CD4-positive, alpha-beta T cell treated with Interleukin-1 beta for 1 hour (primary cell): ENCODE results near the gene ERC2.

Experiments used
- DNase-seq, 2 donors: peaks; one replicate each; pipeline ENCODE4 v3.0.0-alpha.2; 2020 to 2022

Gene ERC2

GRCh38 chr3:56365905-56366640 is 102.2 kb downstream of the ERC2 start:
- no peak for DNase-seq

DNA sequence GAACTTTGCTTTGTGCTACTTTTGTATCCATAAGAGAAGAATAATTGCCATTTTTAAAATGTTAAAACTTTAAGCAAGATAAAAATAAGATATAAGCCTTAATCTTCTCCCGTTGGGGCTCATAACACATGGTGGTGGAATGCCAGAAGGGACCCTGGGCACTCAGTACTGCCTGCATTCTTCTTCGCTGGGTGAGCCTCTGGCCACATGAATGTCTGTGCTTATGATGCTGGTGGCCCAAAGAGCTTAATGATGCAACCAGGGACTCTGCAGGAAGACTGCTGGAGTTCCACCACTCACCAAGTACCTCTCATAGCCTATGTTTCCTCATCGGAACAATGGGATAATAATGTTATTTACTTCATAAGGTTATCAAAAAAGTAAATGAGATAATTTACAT is 103.6 kb downstream of the ERC2 start:
- no peak for DNase-seq

GRCh38 chr3:56363720-56364119 is 104.5 kb downstream of the ERC2 start:
- DNase-seq = no peak

- no peak for DNase-seq
These were observed 106.5 kb downstream of the ERC2 start for GRCh38 chr3:56361731-56362130.

DNA sequence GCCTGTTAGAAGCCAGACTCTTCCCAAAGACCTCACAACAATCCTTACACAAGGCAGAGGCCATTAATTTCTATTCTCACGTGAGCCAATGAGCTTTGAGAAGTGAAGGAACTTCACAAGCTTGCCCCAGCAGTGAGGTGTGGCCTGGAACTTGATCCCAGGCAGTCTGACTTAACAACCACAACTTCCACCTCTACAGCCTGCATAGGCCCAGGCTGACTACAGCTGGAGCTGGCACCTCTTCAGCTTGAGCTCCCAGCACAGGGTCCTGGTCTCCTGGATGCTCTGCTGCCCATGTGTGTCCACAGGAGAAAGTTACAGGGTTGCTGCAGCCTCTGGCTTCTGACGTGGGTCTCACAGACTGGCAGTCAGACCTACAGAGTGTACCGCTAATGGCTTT is 111.0 kb downstream of the ERC2 start:
- DNase-seq = no peak

DNA sequence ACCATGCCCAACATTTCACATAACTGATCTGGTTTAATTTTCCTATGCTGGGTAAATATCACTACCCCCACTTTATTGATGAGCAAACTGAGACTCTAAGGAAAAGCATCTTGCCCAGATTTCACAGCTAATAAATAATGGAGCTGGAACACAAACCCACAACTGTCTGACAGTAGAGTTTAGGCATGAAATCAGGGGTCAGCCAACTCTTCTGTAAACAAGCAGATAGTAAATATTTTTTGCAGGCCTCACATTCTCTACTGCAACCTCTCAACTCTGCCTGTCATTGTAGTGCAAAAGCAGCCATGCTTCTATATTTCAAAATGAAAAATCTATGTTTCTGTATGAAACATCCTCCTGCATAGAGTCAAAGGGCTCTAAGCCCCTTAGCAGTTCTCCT is 111.5 kb downstream of the ERC2 start:
- no peak for DNase-seq

- no peak for DNase-seq
These were observed 112.6 kb downstream of the ERC2 start for GRCh38 chr3:56355570-56356185.

GRCh38 chr3:56351537-56351936 is 116.7 kb downstream of the ERC2 start:
- DNase-seq = no peak

- DNase-seq = no peak
These were observed 120.9 kb downstream of the ERC2 start for GRCh38 chr3:56347219-56347871.

GRCh38 chr3:56342475-56342874 is 125.8 kb downstream of the ERC2 start:
- no peak for DNase-seq

- no peak for DNase-seq
These were observed 128.6 kb downstream of the ERC2 start for GRCh38 chr3:56339671-56340070.

- no peak for DNase-seq
These were observed 129.0 kb downstream of the ERC2 start for GRCh38 chr3:56339244-56339643.

DNA sequence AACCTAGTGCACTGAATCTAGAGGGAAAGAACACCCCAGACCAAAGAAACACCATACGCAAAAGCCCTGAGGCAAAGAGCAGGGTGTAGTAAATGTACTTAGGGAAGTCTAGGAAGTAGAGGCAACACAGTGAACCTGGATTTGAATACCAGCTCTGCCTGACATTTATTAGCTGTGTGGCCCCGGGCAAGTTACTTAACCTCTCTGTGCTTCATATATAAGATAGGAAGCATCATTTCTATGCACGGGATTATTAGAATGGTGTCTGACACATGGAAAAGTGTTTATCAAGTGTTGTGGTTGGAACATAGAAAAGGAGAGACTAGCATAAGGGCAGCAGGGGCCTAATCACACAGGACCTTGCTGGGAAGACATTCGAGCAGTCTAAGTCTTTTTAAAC is 132.2 kb downstream of the ERC2 start:
- DNase-seq = no peak

DNA sequence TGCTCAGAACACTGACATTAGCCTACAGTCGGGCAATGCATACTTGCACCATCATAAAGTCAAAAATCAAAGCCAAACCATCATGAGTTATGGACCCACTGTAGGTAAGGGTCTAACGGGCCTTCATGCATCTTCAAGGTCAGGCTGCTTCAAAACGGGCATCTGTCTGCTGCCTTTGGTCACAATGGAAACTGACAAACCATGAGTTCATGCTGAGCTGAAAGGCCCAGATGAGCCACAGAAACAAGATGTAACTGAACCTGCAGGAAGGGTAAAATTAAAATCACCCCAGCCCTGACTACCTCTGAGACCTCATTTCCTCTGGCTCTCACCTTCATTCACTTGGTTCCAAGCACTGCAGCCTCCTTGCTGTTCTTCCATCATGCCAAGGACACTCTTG is 143.8 kb downstream of the ERC2 start:
- no peak for DNase-seq

DNA sequence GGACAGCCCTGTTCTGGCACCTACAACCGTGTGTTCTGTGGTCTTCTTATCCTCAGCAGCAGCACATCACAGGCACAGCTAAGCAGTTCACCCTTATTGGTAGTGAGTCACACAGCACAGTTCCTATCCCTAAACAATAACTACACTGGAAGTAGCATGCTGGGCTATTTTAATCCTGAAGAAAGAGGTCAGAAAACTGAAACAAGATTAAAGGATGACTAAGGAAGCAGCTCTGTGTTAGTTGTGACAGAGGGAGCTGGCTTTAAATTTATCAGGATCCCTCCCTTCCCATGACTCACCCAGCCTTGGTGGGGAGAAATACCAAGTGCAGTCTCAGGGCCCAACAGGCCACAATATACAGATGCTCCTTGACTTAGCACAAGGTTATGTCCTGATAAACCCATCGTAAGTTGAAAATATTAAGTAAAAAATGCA is 144.3 kb downstream of the ERC2 start:
- no peak for DNase-seq

DNA sequence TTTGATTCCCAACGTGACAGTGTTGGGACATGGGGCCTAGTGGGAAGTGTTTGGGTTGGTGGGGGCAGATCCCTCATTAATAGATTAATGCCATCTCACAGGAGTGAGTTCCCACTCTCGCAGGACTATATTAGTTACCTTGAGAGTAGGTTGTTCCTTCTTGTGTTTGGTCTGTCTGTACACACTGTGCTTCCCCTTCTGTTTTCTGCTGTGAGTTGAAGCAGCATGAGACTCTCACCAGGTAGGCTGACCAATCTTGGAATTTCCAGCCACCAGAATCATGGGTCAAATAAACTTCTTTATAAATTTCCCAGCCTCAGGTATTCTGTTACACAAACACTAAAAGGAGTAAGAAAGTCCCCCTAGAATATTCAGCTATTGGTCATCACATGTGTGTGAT is 145.4 kb downstream of the ERC2 start:
- DNase-seq = no peak

DNA sequence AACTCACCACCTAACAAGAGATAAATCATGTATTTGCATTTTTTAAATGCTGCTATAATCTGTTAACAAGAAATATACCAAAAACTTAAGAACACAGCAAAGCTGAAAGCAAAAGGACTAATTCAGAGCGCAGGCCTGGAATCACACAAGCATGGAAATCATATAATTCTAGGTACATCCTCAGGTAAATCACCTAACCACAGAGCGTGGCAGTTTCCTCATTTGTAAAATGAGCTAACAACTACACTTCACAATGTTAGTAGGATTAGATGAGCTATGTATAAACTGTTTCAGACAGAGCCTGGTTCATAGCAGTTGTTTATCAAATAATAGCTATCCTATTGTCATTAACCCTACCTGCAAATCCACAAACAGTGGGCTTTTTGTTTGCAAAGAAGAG is 146.4 kb downstream of the ERC2 start:
- DNase-seq = no peak

- no peak for DNase-seq
These were observed 146.9 kb downstream of the ERC2 start for GRCh38 chr3:56321383-56321782.

DNA sequence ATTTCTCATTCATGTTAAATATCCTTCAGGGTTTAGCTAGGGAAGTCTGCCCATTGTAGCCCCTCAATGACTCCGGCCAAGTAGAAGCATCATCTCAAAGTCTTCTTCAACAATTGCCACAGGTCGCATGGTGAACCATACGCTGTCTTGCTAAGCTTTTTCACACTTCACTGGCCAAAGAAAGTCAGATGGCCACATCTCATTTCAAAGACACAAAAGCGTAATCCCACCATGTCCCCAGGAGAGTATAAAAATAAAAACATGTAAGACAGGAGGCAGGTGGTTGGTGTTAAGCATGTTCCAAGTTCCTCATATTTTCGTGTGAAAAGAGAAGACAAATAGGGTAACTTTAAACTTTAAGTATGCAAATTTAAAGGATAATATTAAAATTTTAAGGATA is 147.4 kb downstream of the ERC2 start:
- no peak for DNase-seq

GRCh38 chr3:56318891-56319290 is 149.4 kb downstream of the ERC2 start:
- no peak for DNase-seq

GRCh38 chr3:56316944-56317343 is 151.3 kb downstream of the ERC2 start:
- DNase-seq = no peak

DNA sequence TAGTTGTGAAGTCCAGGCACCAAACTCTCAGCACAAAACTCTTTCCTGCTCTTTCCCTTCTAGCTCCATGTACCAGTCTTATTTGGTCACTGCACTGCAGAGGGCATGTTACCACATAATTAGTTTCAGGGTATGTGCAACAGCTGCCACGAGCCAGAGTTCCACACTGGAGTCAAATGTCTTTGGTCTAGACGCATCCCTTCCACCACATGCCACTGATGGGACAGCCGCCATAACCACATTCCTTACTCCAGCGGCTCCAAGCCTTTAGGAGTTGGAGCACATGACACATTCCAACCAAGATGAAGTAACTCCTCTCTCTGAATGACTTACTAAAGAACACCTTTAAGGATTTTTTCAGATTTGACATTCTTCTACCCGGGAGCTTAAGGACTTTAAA is 153.4 kb downstream of the ERC2 start:
- no peak for DNase-seq

DNA sequence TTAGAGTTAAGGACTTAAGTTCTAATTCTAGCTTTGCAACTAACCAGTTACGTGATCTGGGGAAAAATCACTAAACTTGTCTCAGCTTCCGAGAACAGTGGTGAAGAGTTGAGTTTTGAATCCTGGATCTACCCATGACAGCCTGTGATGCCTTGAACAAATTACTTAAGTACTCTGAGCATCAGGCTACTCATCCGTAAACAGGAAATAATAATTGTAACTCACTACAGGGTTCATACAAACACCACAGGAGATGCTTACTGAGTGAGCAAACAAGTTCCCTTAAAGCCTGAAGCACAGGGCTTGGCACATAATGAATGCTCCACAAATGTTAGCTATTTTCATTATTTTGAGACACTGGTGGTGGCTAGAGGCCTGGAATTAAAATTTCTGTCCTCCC is 158.8 kb downstream of the ERC2 start:
- DNase-seq = no peak

DNA sequence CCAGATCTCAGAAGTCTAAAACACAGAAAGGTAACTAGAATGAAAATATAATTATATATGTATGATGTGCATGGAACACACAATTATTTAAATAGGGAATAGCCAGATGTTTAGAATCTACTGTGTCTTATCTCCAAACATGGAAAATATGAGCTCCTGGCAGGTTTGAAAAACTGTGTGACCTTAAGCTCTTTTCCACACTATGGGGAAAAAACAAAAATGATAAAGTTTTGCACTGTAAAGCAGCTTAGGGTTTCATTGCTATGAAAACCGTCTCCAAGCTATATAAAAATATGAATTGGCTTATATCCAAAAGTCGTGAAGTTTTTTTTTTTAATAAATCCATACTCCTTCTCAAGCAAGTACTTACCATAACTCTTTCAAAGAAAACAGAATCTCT is 159.8 kb downstream of the ERC2 start:
- no peak for DNase-seq
